A549 (cell line): ENCODE data around the gene CEP112. TPM values are rescaled to one million over a fixed set of nuclear protein-coding genes. Genes with fewer than 3 reads are reported as not detected.

Experiments
- ATAC-seq, 2 experiments: fragments of 200-7000 bp in 1 of 2; fragments of >200 bp in 1 of 2; cut with Nextera tagmentation in 1 of 2; cut with Tn5 transposase in 1 of 2; 3 replicates each; pipeline versions ENCODE4 v1.8.0 to v1.9.1; 2018 to 2020; ENCODE audit warnings: mild to moderate bottlenecking in 1 of 2, moderate library complexity in 1 of 2
- CTCF ChIA-PET: fragments of 300-600 bp; sonication (Branson Sonifier 250); formaldehyde crosslinking; extraction: SDS; loops from one replicate; lab custom pipeline; 2021; ENCODE audit warnings: antibody characterized with exemption, inconsistent platforms; lab: Yijun Ruan, JAX
- POLR2A ChIA-PET: fragments of 350-600 bp; formaldehyde crosslinking; extraction: SDS; loops from one replicate; lab custom pipeline; 2021; ENCODE audit warnings: antibody characterized with exemption, inconsistent platforms; lab: Yijun Ruan, JAX
- DNase-seq, 2 experiments: peaks; one replicate each; pipeline versions ENCODE4 v3.0.0 to v3.0.0-alpha.2; 2011 to 2016; ENCODE audit warnings: low read depth in 1 of 2, low spot score in 1 of 2
- FAIRE-seq: peaks from 2 replicates; lab custom pipeline; 2011; peaks lifted over from hg19 to GRCh38; lab: Jason Lieb, UNC
- H3K27ac ChIP-seq, 2 experiments: fragments of >200 bp; sonication (Bioruptor Twin); formaldehyde crosslinking; 3 replicates each; pipeline ENCODE4 v1.5.1; 2016 to 2017
- H3K4me1 ChIP-seq: fragments of >200 bp; sonication (Bioruptor Twin); formaldehyde crosslinking; 3 replicates; pipeline ENCODE4 v1.6.1; 2016
- H3K4me2 ChIP-seq: fragments of >200 bp; sonication (Bioruptor Twin); formaldehyde crosslinking; 3 replicates; pipeline ENCODE4 v1.6.1; 2016
- H3K4me3 ChIP-seq: fragments of >200 bp; sonication (Bioruptor Twin); formaldehyde crosslinking; 3 replicates; pipeline ENCODE4 v1.5.1; 2016
- H3K9me3 ChIP-seq: fragments of >200 bp; sonication (Bioruptor Twin); formaldehyde crosslinking; 3 replicates; pipeline ENCODE4 v1.6.1; 2016
- EHF ChIP-seq: fragments of 250-450 bp; sonication (Bioruptor Pico); IDR thresholded peaks from 2 replicates; pipeline ENCODE4 v1.5.0; 2020; ENCODE audit warnings: mild to moderate bottlenecking
- WGBS: methylation state at CpG from one replicate; pipeline ENCODE4 v1.1.6; 2017; ENCODE audit errors: missing lambda C conversion rate; 5-methylcytosine and 5-hydroxymethylcytosine counted together
- polyA plus RNA-seq, 4 experiments: library from polyadenylated mRNA; depleted of rRNA in 3 of 4; stranded (reverse); fragments of >200 nt; fragmentation: RNase III in 1 of 4; extraction: RNeasy Plus Mini Kit Qiagen cat#74134 plus additional on column Dnase treatment in 1 of 4; gene quantifications; 2 replicates in 3 of 4; 3 replicates in 1 of 4; pipeline ENCODE4 v1.2.3, GENCODE V29; 2011 to 2017

The CEP112 gene
- polyA plus RNA-seq, 2 of the 4 experiments (the other 2 are of a cell fraction), result 9.6 to 15.2 TPM

- ATAC-seq, result no peak
- CTCF ChIA-PET, result interaction anchor here (1.0 to 2.4 kb wide), 7 partner anchors 8 to 293 kb away, joined by 3 to 11 read pairs (median 4); no protein-coding TSS in a partner anchor
- no peak for TF ChIP-seq EHF (CRISPR knock-in tag)
- POLR2A ChIA-PET, result no interaction called here
- FAIRE-seq, result no peak
- Histone ChIP-seq H3K9me3 (no peaks in the 10 kb centered on the region), H3K27ac (no peak overlapping the region), H3K4me1 (peaks cover 35% of the 10 kb centered on the region), H3K4me3 (no peak overlapping the region), H3K4me2 (no peak overlapping the region)
- 89% methylated on average over 9 of the region's 9 CpGs for WGBS
- DNase-seq, result no peak
Measured at GRCh38 chr17:65586899-65587298, 605.0 kb downstream of the CEP112 start.

Other genes with a start within 250 kb of the CEP112 start
- gene APOH, start 37.3 kb upstream of the CEP112 start, polyA plus RNA-seq (2011; rRNA removed), result 26.1 and 39.6 TPM in 2 replicates
- 5.7 to 6.9 TPM (median 6.9 TPM) in 3 replicates for gene APOH, start 37.3 kb upstream of the CEP112 start, polyA plus RNA-seq (2017; fragmentation: RNase III; extraction: RNeasy Plus Mini Kit Qiagen cat#74134 plus additional on column Dnase treatment)
- gene PRKCA, start 110.5 kb upstream of the CEP112 start, polyA plus RNA-seq (2011; rRNA removed), result 65.0 and 79.7 TPM in 2 replicates
- gene PRKCA, start 110.5 kb upstream of the CEP112 start, polyA plus RNA-seq (2017; fragmentation: RNase III; extraction: RNeasy Plus Mini Kit Qiagen cat#74134 plus additional on column Dnase treatment), result 28.1 to 28.8 TPM (median 28.1 TPM) in 3 replicates